Heart right ventricle (tissue), 16 donors: ENCODE measurements around the gene ITPR3. TPM values are rescaled to one million over a fixed set of nuclear protein-coding genes. Genes with fewer than 3 reads are reported as not detected.

Experiments
- ATAC-seq, 8 donors: fragments of 200-7000 bp; cut with Tn5 transposase; one replicate each; pipeline ENCODE4 v1.9.1; 2020; ENCODE audit warnings: mild to moderate bottlenecking in 8 of 8, moderate library complexity in 8 of 8, moderate number of reproducible peaks in 1 of 8
- DNase-seq, 2 donors: peaks; one replicate each; pipeline ENCODE4 v3.0.0-alpha.2; 2020
- H3K27ac ChIP-seq, 10 donors: fragments of 200-600 bp; sonication (generic) in 2 of 10; one replicate each; pipeline versions ENCODE4 v1.5.0 to v1.8.0; 2020 to 2022; ENCODE audit warnings: mild to moderate bottlenecking in 3 of 10
- H3K27me3 ChIP-seq, 7 donors: fragments of 200-600 bp; one replicate each; pipeline ENCODE4 v1.8.0; 2021 to 2022; ENCODE audit warnings: mild to moderate bottlenecking in 2 of 7
- H3K36me3 ChIP-seq, 9 donors: fragments of 200-600 bp; sonication (generic) in 1 of 9; one replicate each; pipeline versions ENCODE4 v1.5.0 to v1.8.0; 2020 to 2022; ENCODE audit warnings: mild to moderate bottlenecking in 2 of 9
- H3K4me1 ChIP-seq, 9 donors: fragments of 200-600 bp; sonication (generic) in 1 of 9; one replicate each; pipeline versions ENCODE4 v1.5.0 to v1.8.0; 2020 to 2022; ENCODE audit warnings: mild to moderate bottlenecking in 4 of 9
- H3K4me3 ChIP-seq, 10 donors: fragments of 200-600 bp; sonication (generic) in 2 of 10; one replicate each; pipeline versions ENCODE4 v1.5.0 to v1.8.0; 2020 to 2022; ENCODE audit warnings: mild to moderate bottlenecking in 7 of 10, moderate library complexity in 2 of 10
- H3K9me3 ChIP-seq, 11 donors: fragments of 200-600 bp in 10 of 11; sonication (generic) in 2 of 11; one replicate each; pipeline versions ENCODE4 v1.5.0 to v1.8.0; 2013 to 2022; ENCODE audit warnings: mild to moderate bottlenecking in 2 of 11, control low read depth in 1 of 11, moderate library complexity in 1 of 11
- WGBS, 2 donors: extraction: QIAGEN DNeasy Blood & Tissue Kit; methylation state at CpG; one replicate each; pipeline ENCODE4 v1.1.7; 2013; ENCODE audit warnings: inconsistent platforms in 1 of 2; 5-methylcytosine and 5-hydroxymethylcytosine counted together
- intact Hi-C, 10 donors: fragments of 100-400 bp; cut with DNase I; formaldehyde crosslinking; loops; one replicate each; pipeline versions ENCODE4 v1.11.1 to v1.14.2; 2022
- polyA plus RNA-seq, 2 donors: library from polyadenylated mRNA; stranded (reverse); fragments of 200-250 nt; gene quantifications; one replicate each; pipeline ENCODE4 v1.2.3, GENCODE V29; 2013
- total RNA-seq, 10 donors: library from RNA; stranded (reverse); fragmentation: NEBNext Ultra II Directional in 3 of 10; extraction: Animal tissue kit (Norgen Biotek cat#: 25700) in 3 of 10; gene quantifications; one replicate each; pipeline versions ENCODE4 v1.2.1 to v1.2.4, GENCODE V29; 2021 to 2023
- TF ChIP-seq, protein P1 (sequence below), 9 donors: fragments of 200-600 bp; sonication (generic) in 2 of 9; IDR thresholded peaks; one replicate each; pipeline versions ENCODE4 v1.5.0 to v1.8.0; 2021 to 2022; ENCODE audit warnings: antibody characterized with exemption in 9 of 9, mild to moderate bottlenecking in 5 of 9, moderate library complexity in 1 of 9
- donor health status: Arrhythmogenic right ventricular cardiomyopathy.
- donor health status: ischemic (EF 13 %, LVEDD 7.1; RV severe dilation, severe dysfunction).
- donor health status: healthy with polysubstance abuse.
- donor health status: DM: no; HTN: yes; CAD: no.
- donor health status: DM: no; HTN: no; CAD: no.
- donor health status: ischemic (EF 25% LVEDD 6.9; RV normal size, moderate dysfunction).
- donor health status: ischemic (EF 25% LVEDD 5.7; RV mildly dilated, moderate dysfunction).
- donor health status: healthy.
- donor health status: DM: yes; HTN: yes; CAD: no.
- donor health status: Ischemic cardiomyopathy.
- donor health status: ischemic (EF 35%, LVEDD 5.7; RV mildly dilated, moderate dysfunction).
- donor health status: nonischemic (EF 11% LVEDD 7.7; RV severe dilation, severe dysfunction).
- donor health status: DM: yes; HTN: yes; CAD: no.
- donor health status: PGD.
- donor health status: ischemic (EF 29% LVEDD 5.4; RV normal size, mild dysfunction).
- donor health status: nonischemic (EF 23%, LVEDD 6.1; RV moderate dilation, normal function).

The ITPR3 gene
- total and polyA plus RNA-seq, 12 donors = 3.2 to 16.7 (median 6.0) TPM

GRCh38 chr6:33663028-33663427 lies 41.9 kb downstream of the ITPR3 start:
- Histone ChIP-seq H3K27me3 (no peaks in the 10 kb centered on the region), H3K27ac (no peak overlapping the region), H3K4me1 (no peaks in the 10 kb centered on the region), H3K4me3 (no peak overlapping the region), H3K9me3 (no peaks in the 10 kb centered on the region), H3K36me3 (peaks cover 0 to 84% (median 3%) of the 10 kb centered on the region in 9 donors)
- ATAC-seq (no peak), DNase-seq (no peak)
- intact Hi-C loops = no loop called here
- TF ChIP-seq, protein P1, sequence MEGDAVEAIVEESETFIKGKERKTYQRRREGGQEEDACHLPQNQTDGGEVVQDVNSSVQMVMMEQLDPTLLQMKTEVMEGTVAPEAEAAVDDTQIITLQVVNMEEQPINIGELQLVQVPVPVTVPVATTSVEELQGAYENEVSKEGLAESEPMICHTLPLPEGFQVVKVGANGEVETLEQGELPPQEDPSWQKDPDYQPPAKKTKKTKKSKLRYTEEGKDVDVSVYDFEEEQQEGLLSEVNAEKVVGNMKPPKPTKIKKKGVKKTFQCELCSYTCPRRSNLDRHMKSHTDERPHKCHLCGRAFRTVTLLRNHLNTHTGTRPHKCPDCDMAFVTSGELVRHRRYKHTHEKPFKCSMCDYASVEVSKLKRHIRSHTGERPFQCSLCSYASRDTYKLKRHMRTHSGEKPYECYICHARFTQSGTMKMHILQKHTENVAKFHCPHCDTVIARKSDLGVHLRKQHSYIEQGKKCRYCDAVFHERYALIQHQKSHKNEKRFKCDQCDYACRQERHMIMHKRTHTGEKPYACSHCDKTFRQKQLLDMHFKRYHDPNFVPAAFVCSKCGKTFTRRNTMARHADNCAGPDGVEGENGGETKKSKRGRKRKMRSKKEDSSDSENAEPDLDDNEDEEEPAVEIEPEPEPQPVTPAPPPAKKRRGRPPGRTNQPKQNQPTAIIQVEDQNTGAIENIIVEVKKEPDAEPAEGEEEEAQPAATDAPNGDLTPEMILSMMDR (IDR thresholded peaks at IDR 0.05) = no peak
- WGBS, 2 donors = 71 to 86% methylated on average over 5 of the region's 5 CpGs

GRCh38 chr6:33663727-33664449 lies 42.8 kb downstream of the ITPR3 start:
- whole genome bisulfite sequencing, 2 donors = 96 to 97% methylated on average over 16 of the region's 16 CpGs
- peaks cover 0 to 84% (median 3%) of the 10 kb centered on the region in 9 donors for H3K36me3 ChIP-seq
- intact Hi-C loops = no loop called here
- ATAC-seq (no peak), DNase-seq (no peak)
- H3K27ac ChIP-seq = no peak overlapping the region
- no peaks in the 10 kb centered on the region for H3K9me3 ChIP-seq
- no peaks in the 10 kb centered on the region for H3K27me3 ChIP-seq
- no peak overlapping the region for H3K4me3 ChIP-seq
- no peaks in the 10 kb centered on the region for H3K4me1 ChIP-seq
- TF ChIP-seq, protein P1 (IDR thresholded peaks at IDR 0.05) = no peak

DNA sequence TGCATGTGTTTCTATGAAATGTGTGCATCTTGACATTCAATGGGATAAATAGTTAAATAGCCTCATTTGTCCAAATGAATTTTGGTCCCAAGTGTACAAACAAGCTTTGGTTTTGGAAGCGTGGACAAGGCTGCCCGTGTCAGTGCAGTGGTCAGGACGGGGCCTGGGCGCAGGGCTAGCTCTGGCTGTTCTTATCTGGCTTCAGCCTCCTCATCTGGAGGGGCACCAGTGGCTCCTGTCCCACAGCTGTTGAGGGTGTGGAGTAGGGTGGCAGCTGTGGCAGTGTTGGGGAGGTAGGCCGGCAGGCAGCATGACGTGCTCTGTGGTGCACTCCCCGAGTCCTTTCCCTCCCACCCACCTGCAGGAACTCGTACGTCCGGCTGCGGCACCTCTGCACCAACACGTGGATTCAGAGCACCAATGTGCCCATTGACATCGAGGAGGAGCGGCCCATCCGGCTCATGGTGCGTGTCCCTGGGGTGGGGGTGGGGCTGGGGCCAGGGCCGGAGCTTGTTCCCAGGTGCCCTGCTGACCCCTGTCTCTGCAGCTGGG lies 43.5 kb downstream of the ITPR3 start:
- 92 to 94% methylated on average over 17 of the region's 17 CpGs for WGBS, 2 donors
- intact Hi-C loops = no loop called here
- Histone ChIP-seq H3K9me3 (no peaks in the 10 kb centered on the region), H3K27ac (no peak overlapping the region), H3K27me3 (no peaks in the 10 kb centered on the region), H3K36me3 (peaks cover 0 to 84% (median 3%) of the 10 kb centered on the region in 9 donors), H3K4me3 (no peak overlapping the region), H3K4me1 (no peaks in the 10 kb centered on the region)
- ATAC-seq (no peak), DNase-seq (no peak)
- TF ChIP-seq, protein P1 (IDR thresholded peaks at IDR 0.05) = no peak

DNA sequence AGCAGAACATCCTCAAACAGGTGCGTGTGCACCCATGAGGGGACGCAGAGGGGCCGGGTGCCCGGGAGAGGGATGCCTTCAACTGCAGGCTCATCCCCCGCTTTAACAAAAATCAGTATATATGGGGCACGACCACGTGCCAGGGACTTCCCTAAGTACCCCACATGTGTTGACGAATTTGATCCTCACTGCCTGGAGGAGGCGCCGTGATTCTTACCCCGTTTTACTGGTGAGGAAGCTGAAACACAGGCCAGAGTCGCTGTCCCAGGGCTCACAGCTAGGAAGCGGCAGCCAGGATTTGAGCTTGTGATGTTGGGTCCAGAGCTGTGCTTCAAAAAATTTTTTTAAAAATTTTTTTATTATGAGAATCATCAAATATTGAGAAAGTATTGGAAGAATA lies 44.8 kb downstream of the ITPR3 start:
- TF ChIP-seq, protein P1 (IDR thresholded peaks at IDR 0.05) = no peak
- no peak overlapping the region for H3K27ac ChIP-seq
- no peaks in the 10 kb centered on the region for H3K27me3 ChIP-seq
- H3K9me3 ChIP-seq = no peaks in the 10 kb centered on the region
- peaks cover 0 to 91% (median 4%) of the 10 kb centered on the region in 9 donors for H3K36me3 ChIP-seq
- DNase-seq = no peak
- no peaks in the 10 kb centered on the region for H3K4me1 ChIP-seq
- no peak for ATAC-seq
- intact Hi-C loops = no loop called here
- no peak overlapping the region for H3K4me3 ChIP-seq
- WGBS, 2 donors = 88 to 92% methylated on average over 13 of the region's 13 CpGs
